OCI-LY3 (cell line): Measurements from ENCODE around the gene PTPRA.

Experiments
- EZH2phosphoT487 ChIP-seq: fragments of 200-600 bp; shearing (Covaris generic); IDR thresholded peaks from 2 replicates; pipeline ENCODE4 v1.6.1; 2018; ENCODE audit warnings: antibody characterized with exemption, mixed run types, low read depth
- TF ChIP-seq, protein P1 (sequence below): fragments of 200-600, 300-600 bp; sonication (generic); IDR thresholded peaks from 2 replicates; pipeline ENCODE4 v1.5.1; 2014; ENCODE audit warnings: antibody characterized with exemption, low read length, low read depth

DNA sequence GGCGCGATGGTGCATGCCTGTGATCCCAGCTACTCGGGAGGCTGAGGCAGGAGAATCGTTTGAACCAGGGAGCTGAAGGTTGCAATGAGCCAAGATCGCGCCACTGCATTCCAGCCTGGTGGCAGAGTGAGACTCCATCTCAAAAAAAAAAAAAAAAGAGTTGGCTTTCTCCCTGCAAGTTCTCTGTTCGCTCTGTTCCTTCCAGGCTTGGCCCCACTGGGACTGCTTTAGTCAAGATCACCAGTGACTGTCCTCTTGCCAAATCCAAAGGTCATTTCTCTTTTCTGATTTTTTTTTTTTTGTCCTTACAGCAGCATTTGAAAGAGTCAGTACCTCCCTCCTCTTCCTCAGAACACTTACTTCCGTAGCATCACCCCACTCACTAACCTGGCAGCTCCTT, 159.3 kb downstream of the PTPRA start:
- TF ChIP-seq, protein P1, sequence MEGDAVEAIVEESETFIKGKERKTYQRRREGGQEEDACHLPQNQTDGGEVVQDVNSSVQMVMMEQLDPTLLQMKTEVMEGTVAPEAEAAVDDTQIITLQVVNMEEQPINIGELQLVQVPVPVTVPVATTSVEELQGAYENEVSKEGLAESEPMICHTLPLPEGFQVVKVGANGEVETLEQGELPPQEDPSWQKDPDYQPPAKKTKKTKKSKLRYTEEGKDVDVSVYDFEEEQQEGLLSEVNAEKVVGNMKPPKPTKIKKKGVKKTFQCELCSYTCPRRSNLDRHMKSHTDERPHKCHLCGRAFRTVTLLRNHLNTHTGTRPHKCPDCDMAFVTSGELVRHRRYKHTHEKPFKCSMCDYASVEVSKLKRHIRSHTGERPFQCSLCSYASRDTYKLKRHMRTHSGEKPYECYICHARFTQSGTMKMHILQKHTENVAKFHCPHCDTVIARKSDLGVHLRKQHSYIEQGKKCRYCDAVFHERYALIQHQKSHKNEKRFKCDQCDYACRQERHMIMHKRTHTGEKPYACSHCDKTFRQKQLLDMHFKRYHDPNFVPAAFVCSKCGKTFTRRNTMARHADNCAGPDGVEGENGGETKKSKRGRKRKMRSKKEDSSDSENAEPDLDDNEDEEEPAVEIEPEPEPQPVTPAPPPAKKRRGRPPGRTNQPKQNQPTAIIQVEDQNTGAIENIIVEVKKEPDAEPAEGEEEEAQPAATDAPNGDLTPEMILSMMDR, result no peak
- TF ChIP-seq EZH2phosphoT487, result no peak
